K562 (cell line): ENCODE data around the gene PREB.

ENCODE experiments used
- AFF4 ChIP-seq: sonication (generic); formaldehyde crosslinking; IDR thresholded peaks from 2 replicates; pipeline ENCODE4 v1.8.0; 2023; ENCODE audit warnings: mild to moderate bottlenecking, missing genetic modification reagents
- CBX5 ChIP-seq: IDR thresholded peaks from 2 replicates; pipeline ENCODE4 v1.6.1; 2014; ENCODE audit warnings: low read depth, borderline replicate concordance
- CEBPB ChIP-seq: fragments of 450-650 bp; IDR thresholded peaks from 2 replicates; pipeline ENCODE4 v1.6.1; 2016; ENCODE audit warnings: missing genetic modification characterization, missing compliant biosample characterization
- ELF4 ChIP-seq: fragments of 450-650 bp; formaldehyde crosslinking; IDR thresholded peaks from 2 replicates; pipeline ENCODE4 v1.4.0; 2022; ENCODE audit warnings: missing genetic modification characterization
- EZH2 ChIP-seq: IDR thresholded peaks from 2 replicates; pipeline ENCODE4 v1.6.1; 2012; ENCODE audit warnings: low read depth, mild to moderate bottlenecking, inconsistent platforms, low read length, borderline replicate concordance
- FOXM1 ChIP-seq, 2 experiments: fragments of 450-650 bp in 1 of 2; sonication (generic) in 1 of 2; formaldehyde crosslinking in 1 of 2; IDR thresholded peaks; 2 replicates each; pipeline versions ENCODE4 v1.6.1 to v1.9.0; 2017 to 2022; ENCODE audit warnings: low read depth in 2 of 2, mild to moderate bottlenecking in 2 of 2, missing genetic modification reagents in 1 of 2, moderate library complexity in 1 of 2
- FOXP1 ChIP-seq: sonication (generic); formaldehyde crosslinking; IDR thresholded peaks from 2 replicates; pipeline ENCODE4 v1.8.0; 2022; ENCODE audit warnings: mild to moderate bottlenecking, missing genetic modification reagents
- POLR2A ChIP-seq: fragments of 450-650 bp; conservative IDR thresholded peaks from 2 replicates; pipeline ENCODE4 v1.6.1; 2016
- POLR2AphosphoS5 ChIP-seq: IDR thresholded peaks from 2 replicates; pipeline ENCODE4 v1.6.1; 2011; ENCODE audit warnings: mild to moderate bottlenecking, low read depth, low read length, moderate library complexity; ENCODE audit not compliant: control insufficient read depth, insufficient read depth
- RBM39 ChIP-seq: fragments of 200-400 bp; formaldehyde crosslinking; optimal IDR thresholded peaks from 2 replicates; pipeline ENCODE3; 2018; ENCODE audit warnings: low read depth, low read length
- TFAM ChIP-seq: fragments of 250-450 bp; sonication (Bioruptor Pico); conservative IDR thresholded peaks from 2 replicates; pipeline ENCODE4 v1.5.0; 2021; ENCODE audit warnings: mild to moderate bottlenecking, moderate library complexity
- THAP7 ChIP-seq: fragments of 250-450 bp; sonication (Bioruptor Pico); IDR thresholded peaks from 2 replicates; pipeline ENCODE4 v1.5.0; 2021
- ZBTB1 ChIP-seq: sonication (generic); formaldehyde crosslinking; IDR thresholded peaks from 2 replicates; pipeline ENCODE4 v1.8.1; 2023; ENCODE audit warnings: missing genetic modification reagents, low read depth, mild to moderate bottlenecking, borderline replicate concordance

GRCh38 chr2:27154488-27154887 is 20.1 kb upstream of the PREB start:
- TF ChIP-seq CBX5 (no peak), POLR2A (no peak), POLR2AphosphoS5 (no peak), TFAM (CRISPR knock-in tag) (no peak), FOXM1 (IDR thresholded peaks at IDR 0.05; ENCODE audit: low read depth) (no peak), FOXM1 (CRISPR knock-in tag; IDR thresholded peaks at IDR 0.05; ENCODE audit: low read depth) (no peak), CEBPB (tag) (no peak), RBM39 (no peak), EZH2 (no peak), AFF4 (CRISPR knock-in tag) (no peak), FOXP1 (CRISPR knock-in tag) (no peak), THAP7 (CRISPR knock-in tag) (no peak), ELF4 (CRISPR knock-in tag) (no peak), ZBTB1 (CRISPR knock-in tag) (no peak)
